Measurements from ENCODE around the gene TSPEAR. TPM values are rescaled to one million over a fixed set of nuclear protein-coding genes. Genes with fewer than 3 reads are reported as not detected.

Gene TSPEAR
- total and polyA plus RNA-seq, 2 of the 13 experiments (the other 11 are each of a cell fraction or from before 2014, with no cell fraction given): 0.07 to 0.32 TPM

DNA sequence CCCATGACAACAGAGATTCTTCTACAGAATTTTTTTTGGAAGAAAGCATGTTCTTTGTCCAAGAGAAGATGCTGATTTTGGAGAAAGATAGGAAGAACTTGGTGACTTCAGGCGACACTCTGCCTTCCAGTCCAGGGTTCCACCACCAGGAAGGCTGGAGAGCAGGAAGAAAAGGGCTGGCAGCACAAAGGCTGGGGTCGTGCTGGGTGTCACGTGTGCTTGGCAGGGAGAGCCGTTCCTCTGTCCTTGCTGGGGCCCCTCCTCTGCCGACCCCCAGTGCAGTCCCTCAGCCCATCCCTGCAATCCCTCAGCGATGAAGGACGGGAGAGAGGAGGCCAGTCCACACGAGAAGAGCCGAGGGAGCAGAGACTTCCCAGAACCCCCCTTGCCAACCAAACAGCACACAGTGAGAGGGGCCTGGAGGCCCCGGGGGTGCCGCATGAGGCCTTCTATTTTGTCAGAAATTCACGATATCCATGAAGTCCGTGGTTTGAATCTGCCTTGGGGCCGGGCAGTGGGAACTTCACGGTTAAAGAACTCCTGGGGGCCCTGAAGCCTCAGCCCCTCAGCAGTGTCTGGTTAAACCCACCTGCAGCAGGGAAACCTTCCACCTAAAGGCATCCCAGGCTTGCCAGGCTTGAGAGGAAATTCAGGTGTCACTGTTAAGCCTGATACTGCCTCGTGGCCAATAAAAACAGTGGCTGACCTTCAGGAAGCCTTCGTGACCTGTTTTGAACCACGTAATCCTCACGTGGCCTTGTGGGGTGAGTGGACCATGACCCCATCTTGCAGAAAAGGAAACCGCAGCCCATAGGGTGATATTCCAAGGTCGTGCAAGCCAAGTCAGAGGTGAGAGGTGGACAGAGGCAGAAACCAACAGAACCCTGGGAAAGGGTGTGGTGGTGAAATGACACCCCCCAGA is 11.0 kb downstream of the TSPEAR start (continued):
- TF ChIP-seq, protein P1, sequence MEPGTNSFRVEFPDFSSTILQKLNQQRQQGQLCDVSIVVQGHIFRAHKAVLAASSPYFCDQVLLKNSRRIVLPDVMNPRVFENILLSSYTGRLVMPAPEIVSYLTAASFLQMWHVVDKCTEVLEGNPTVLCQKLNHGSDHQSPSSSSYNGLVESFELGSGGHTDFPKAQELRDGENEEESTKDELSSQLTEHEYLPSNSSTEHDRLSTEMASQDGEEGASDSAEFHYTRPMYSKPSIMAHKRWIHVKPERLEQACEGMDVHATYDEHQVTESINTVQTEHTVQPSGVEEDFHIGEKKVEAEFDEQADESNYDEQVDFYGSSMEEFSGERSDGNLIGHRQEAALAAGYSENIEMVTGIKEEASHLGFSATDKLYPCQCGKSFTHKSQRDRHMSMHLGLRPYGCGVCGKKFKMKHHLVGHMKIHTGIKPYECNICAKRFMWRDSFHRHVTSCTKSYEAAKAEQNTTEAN (CRISPR knock-in tag; conservative IDR thresholded peaks at IDR 0.05): peak; percentile 50; the same call in 1 of the 2 replicates
- TF ChIP-seq KLF16 (CRISPR knock-in tag; IDR thresholded peaks at IDR 0.05): peak in 1 of 2 experiments; percentile 62; a peak in 2 of 4 replicates
- peak; percentile 26; the same call in 1 of the 2 replicates for TF ChIP-seq ZNF607 (CRISPR knock-in tag; IDR thresholded peaks at IDR 0.05; ENCODE audit: borderline replicate concordance)
- TF ChIP-seq, protein P2, sequence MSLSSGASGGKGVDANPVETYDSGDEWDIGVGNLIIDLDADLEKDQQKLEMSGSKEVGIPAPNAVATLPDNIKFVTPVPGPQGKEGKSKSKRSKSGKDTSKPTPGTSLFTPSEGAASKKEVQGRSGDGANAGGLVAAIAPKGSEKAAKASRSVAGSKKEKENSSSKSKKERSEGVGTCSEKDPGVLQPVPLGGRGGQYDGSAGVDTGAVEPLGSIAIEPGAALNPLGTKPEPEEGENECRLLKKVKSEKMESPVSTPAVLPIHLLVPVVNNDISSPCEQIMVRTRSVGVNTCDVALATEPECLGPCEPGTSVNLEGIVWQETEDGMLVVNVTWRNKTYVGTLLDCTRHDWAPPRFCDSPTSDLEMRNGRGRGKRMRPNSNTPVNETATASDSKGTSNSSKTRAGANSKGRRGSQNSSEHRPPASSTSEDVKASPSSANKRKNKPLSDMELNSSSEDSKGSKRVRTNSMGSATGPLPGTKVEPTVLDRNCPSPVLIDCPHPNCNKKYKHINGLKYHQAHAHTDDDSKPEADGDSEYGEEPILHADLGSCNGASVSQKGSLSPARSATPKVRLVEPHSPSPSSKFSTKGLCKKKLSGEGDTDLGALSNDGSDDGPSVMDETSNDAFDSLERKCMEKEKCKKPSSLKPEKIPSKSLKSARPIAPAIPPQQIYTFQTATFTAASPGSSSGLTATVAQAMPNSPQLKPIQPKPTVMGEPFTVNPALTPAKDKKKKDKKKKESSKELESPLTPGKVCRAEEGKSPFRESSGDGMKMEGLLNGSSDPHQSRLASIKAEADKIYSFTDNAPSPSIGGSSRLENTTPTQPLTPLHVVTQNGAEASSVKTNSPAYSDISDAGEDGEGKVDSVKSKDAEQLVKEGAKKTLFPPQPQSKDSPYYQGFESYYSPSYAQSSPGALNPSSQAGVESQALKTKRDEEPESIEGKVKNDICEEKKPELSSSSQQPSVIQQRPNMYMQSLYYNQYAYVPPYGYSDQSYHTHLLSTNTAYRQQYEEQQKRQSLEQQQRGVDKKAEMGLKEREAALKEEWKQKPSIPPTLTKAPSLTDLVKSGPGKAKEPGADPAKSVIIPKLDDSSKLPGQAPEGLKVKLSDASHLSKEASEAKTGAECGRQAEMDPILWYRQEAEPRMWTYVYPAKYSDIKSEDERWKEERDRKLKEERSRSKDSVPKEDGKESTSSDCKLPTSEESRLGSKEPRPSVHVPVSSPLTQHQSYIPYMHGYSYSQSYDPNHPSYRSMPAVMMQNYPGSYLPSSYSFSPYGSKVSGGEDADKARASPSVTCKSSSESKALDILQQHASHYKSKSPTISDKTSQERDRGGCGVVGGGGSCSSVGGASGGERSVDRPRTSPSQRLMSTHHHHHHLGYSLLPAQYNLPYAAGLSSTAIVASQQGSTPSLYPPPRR (CRISPR knock-in tag; IDR thresholded peaks at IDR 0.05; ENCODE audit: borderline replicate concordance): peak; percentile 74; the same call in 1 of the 2 replicates
- TF ChIP-seq SMAD1 (CRISPR knock-in tag; IDR thresholded peaks at IDR 0.05; ENCODE audit: borderline replicate concordance, low read depth): 0 out of 2 replicates have a peak, but pooled peaks have one; percentile 46
- TF ChIP-seq, protein P3, sequence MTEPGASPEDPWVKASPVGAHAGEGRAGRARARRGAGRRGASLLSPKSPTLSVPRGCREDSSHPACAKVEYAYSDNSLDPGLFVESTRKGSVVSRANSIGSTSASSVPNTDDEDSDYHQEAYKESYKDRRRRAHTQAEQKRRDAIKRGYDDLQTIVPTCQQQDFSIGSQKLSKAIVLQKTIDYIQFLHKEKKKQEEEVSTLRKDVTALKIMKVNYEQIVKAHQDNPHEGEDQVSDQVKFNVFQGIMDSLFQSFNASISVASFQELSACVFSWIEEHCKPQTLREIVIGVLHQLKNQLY (CRISPR knock-in tag; IDR thresholded peaks at IDR 0.05): peak; percentile 97
- TF ChIP-seq, protein P4, sequence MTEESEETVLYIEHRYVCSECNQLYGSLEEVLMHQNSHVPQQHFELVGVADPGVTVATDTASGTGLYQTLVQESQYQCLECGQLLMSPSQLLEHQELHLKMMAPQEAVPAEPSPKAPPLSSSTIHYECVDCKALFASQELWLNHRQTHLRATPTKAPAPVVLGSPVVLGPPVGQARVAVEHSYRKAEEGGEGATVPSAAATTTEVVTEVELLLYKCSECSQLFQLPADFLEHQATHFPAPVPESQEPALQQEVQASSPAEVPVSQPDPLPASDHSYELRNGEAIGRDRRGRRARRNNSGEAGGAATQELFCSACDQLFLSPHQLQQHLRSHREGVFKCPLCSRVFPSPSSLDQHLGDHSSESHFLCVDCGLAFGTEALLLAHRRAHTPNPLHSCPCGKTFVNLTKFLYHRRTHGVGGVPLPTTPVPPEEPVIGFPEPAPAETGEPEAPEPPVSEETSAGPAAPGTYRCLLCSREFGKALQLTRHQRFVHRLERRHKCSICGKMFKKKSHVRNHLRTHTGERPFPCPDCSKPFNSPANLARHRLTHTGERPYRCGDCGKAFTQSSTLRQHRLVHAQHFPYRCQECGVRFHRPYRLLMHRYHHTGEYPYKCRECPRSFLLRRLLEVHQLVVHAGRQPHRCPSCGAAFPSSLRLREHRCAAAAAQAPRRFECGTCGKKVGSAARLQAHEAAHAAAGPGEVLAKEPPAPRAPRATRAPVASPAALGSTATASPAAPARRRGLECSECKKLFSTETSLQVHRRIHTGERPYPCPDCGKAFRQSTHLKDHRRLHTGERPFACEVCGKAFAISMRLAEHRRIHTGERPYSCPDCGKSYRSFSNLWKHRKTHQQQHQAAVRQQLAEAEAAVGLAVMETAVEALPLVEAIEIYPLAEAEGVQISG (CRISPR knock-in tag; IDR thresholded peaks at IDR 0.05): peak; percentile 47
- TF ChIP-seq NCOA1 (CRISPR knock-in tag; IDR thresholded peaks at IDR 0.05): peak; percentile 55; the same call in 1 of the 2 replicates
- no peak for TF ChIP-seq TOE1 (CRISPR knock-in tag; IDR thresholded peaks at IDR 0.05)
- peak; percentile 83 for TF ChIP-seq NR2C2 (CRISPR knock-in tag; IDR thresholded peaks at IDR 0.05; ENCODE audit: borderline replicate concordance)
- TF ChIP-seq KDM3A (CRISPR knock-in tag; IDR thresholded peaks at IDR 0.05; ENCODE audit: low read depth): peak; percentile 53; the same call in 1 of the 2 replicates
- 0 out of 2 replicates have a peak, but pooled peaks have one; percentile 44 for TF ChIP-seq ARNT2 (CRISPR knock-in tag; IDR thresholded peaks at IDR 0.05; ENCODE audit: low read depth)
- TF ChIP-seq ZNF629 (CRISPR knock-in tag; conservative IDR thresholded peaks at IDR 0.05): peak; percentile 34; the same call in 1 of the 2 replicates
- TF ChIP-seq KLF13 (CRISPR knock-in tag; IDR thresholded peaks at IDR 0.05): no peak
- no peak for TF ChIP-seq NONO (IDR thresholded peaks at IDR 0.05)
- 0 out of 2 replicates have a peak, but pooled peaks have one; percentile 24 for TF ChIP-seq NONO (CRISPR knock-in tag; conservative IDR thresholded peaks at IDR 0.05)
